Spinal cord (tissue), 10 donors: ENCODE measurements around the gene RAB40C. TPM values are rescaled to one million over a fixed set of nuclear protein-coding genes. Genes with fewer than 3 reads are reported as not detected.

Experiments used
- DNase-seq, 6 donors: peaks; one replicate each; pipeline versions ENCODE4 v3.0.0 to v3.0.0-alpha.2; 2013 to 2015; ENCODE audit warnings: low spot score in 6 of 6, low read depth in 4 of 6
- H3K27ac ChIP-seq: one replicate; pipeline ENCODE4 v1.5.1; 2013; ENCODE audit warnings: low read depth, low read length, control low read depth
- H3K27me3 ChIP-seq: one replicate; pipeline ENCODE4 v1.6.1; 2013; ENCODE audit warnings: low read length; ENCODE audit not compliant: control insufficient read depth, insufficient read depth
- H3K36me3 ChIP-seq: one replicate; pipeline ENCODE4 v1.6.1; 2013; ENCODE audit warnings: low read length; ENCODE audit not compliant: control insufficient read depth, insufficient read depth
- H3K4me1 ChIP-seq: one replicate; pipeline ENCODE4 v1.6.1; 2013; ENCODE audit warnings: low read length; ENCODE audit not compliant: control insufficient read depth, insufficient read depth
- H3K4me3 ChIP-seq: one replicate; pipeline ENCODE4 v1.5.1; 2013; ENCODE audit warnings: low read depth, low read length, control low read depth
- H3K9me3 ChIP-seq: one replicate; pipeline ENCODE4 v1.6.1; 2013; ENCODE audit warnings: low read length; ENCODE audit not compliant: control insufficient read depth, insufficient read depth
- WGBS: methylation state at CpG from one replicate; pipeline ENCODE4 v1.1.5; 2013; ENCODE audit warnings: missing lambda C conversion rate; ENCODE audit not compliant: insufficient coverage; 5-methylcytosine and 5-hydroxymethylcytosine counted together
- polyA plus RNA-seq, 2 donors: library from polyadenylated mRNA; unstranded; fragments of 120-200 nt; gene quantifications; one replicate each; pipeline ENCODE4 v1.2.1, GENCODE V29; 2013; ENCODE audit not compliant: insufficient read length in 2 of 2
- total RNA-seq, 2 donors: library from RNA; depleted of rRNA in 1 of 2; stranded (reverse); fragments of 120-200 nt in 1 of 2; fragments of >200 nt in 1 of 2; gene quantifications; one replicate each; pipeline versions ENCODE4 v1.2.3 to v1.2.4, GENCODE V29; 2013 to 2014
- donor health status: healthy.

Gene RAB40C
- total and polyA plus RNA-seq, 4 donors: 12.4 to 45.7 (median 30.1) TPM

GRCh38 chr16:582614-583331, 7.1 kb upstream of the RAB40C start:
- WGBS: 82% methylated on average over 21 of the region's 21 CpGs
- Histone ChIP-seq H3K4me3 (no peak overlapping the region), H3K27me3 (no peaks in the 10 kb centered on the region), H3K9me3 (no peaks in the 10 kb centered on the region), H3K27ac (no peak overlapping the region), H3K4me1 (peaks cover 38% of the 10 kb centered on the region), H3K36me3 (peaks cover 66% of the 10 kb centered on the region)
- DNase-seq: no peak

DNA sequence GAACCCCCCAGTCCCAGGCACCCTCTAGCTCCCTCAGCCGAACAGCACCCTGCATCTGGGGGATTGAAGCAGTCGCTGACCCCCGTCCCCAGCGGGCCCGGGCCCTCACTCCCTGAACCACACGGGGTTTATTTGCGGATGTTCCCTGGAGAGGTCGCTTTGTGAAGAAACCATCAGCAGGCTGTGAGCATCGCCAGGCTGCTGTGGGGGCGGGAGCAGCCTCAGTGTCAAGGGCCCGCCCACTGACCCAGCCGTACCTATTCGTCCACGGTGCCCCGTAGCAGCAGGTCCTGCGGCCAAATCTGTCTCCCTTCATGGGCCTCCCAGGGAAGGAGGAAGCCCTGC, 6.4 kb upstream of the RAB40C start:
- Histone ChIP-seq H3K36me3 (peaks cover 60% of the 10 kb centered on the region), H3K4me1 (peaks cover 44% of the 10 kb centered on the region), H3K9me3 (no peaks in the 10 kb centered on the region), H3K27ac (no peak overlapping the region), H3K4me3 (no peak overlapping the region), H3K27me3 (no peaks in the 10 kb centered on the region)
- no peak for DNase-seq
- WGBS: 42% methylated on average over 16 of the region's 16 CpGs

DNA sequence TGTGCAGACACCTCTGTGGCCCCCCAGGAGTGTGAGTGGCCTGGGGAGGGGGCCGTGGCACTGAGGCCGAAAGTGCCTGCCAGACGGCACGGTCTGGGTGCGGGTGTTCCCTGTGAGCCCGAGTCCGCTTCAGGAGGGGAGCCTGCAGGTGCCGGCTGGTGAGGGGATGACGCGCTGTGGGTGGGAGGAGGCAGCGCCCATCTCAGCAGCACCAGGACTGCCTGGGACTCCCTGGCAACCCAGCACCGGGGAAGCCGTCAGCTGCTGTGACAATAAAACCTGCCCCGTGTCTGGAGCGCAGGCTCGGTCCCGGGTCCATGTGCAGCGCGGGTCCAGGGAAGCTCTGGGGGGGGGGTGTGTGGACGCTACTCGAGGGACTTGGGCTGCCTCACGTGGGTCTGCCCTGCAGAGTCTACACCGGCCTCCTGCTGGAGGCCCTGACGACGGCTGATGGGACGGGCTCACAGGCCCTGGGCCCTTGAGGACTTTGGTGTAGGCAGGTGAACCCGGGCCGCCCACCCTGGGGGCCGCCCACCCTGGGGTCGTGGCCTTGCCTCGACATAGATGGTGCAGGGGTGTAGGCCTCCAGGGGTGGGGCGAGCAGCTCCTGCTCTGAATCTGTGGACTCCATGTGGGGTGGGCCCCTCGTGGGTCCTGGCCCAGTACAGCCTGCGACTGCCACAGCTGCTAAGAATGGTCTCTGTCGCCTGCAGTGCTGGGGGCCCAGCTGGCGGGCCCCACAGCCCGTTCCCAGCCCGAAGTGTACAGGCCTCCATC, 5.9 kb upstream of the RAB40C start:
- Histone ChIP-seq H3K4me1 (peaks cover 47% of the 10 kb centered on the region), H3K27me3 (no peaks in the 10 kb centered on the region), H3K4me3 (no peak overlapping the region), H3K9me3 (no peaks in the 10 kb centered on the region), H3K36me3 (peaks cover 55% of the 10 kb centered on the region), H3K27ac (no peak overlapping the region)
- DNase-seq: no peak
- 42% methylated on average over 32 of the region's 38 CpGs for WGBS

DNA sequence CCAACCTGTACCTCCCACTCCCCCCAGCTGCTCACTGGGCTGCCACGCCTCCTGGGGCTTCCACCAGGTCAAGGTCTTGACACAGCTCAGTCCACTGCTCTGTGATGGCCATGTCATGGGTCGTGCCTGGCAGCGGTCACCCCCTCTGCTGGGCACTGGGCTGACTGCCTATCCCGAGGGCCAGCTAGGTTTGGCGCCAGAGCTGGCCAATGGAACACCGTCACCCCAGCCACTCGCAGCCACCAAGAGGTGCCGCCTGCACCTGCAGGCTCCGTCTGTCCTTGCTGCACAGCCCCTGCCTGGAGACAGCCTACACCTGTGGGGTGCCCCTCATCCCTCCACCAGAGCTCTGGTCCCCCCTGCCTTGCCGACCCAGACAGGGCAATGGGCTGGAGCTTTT, 4.5 kb upstream of the RAB40C start:
- Histone ChIP-seq H3K27me3 (no peaks in the 10 kb centered on the region), H3K4me3 (no peak overlapping the region), H3K27ac (no peak overlapping the region), H3K4me1 (peaks cover 47% of the 10 kb centered on the region), H3K36me3 (peaks cover 43% of the 10 kb centered on the region), H3K9me3 (no peaks in the 10 kb centered on the region)
- WGBS: 25% methylated on average over 10 of the region's 10 CpGs
- DNase-seq: no peak

DNA sequence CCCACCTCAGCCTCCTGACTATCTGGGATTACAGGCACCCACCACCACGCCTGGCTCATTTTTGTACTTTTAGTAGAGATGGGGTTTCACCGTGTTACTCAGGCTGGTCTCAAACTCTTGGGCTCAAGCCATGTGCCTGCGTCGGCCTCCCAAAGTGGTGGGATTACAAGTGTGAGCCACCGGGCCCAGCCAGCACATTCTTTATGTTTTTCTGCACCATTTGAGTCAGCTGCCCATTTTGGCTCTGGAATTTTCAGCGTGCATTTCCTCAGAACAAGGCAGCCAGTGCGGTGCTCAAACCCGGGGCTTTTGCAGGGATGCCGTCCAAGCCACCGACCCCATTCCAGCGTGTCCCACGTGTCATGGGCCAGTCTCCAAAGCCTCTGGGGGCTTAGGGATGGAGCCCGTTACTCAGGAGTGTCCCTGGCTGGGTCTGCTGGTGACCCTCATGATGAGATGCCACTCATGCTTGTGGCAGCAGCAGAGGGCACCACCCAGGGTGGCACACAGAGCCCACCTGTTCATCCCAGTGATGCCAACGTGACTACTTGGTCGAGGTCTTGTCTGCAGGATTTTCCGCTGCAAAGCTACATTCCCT, 3.7 kb upstream of the RAB40C start:
- Histone ChIP-seq H3K27me3 (no peaks in the 10 kb centered on the region), H3K36me3 (peaks cover 35% of the 10 kb centered on the region), H3K9me3 (no peaks in the 10 kb centered on the region), H3K27ac (no peak overlapping the region), H3K4me3 (no peak overlapping the region), H3K4me1 (peaks cover 55% of the 10 kb centered on the region)
- 42% methylated on average over 16 of the region's 16 CpGs for WGBS
- no peak for DNase-seq

- 77% methylated on average over 10 of the region's 14 CpGs for WGBS
- Histone ChIP-seq H3K27ac (no peak overlapping the region), H3K4me1 (peaks cover 62% of the 10 kb centered on the region), H3K4me3 (no peak overlapping the region), H3K27me3 (no peaks in the 10 kb centered on the region), H3K36me3 (peaks cover 32% of the 10 kb centered on the region), H3K9me3 (no peaks in the 10 kb centered on the region)
- DNase-seq: no peak
These were observed 2.9 kb upstream of the RAB40C start for GRCh38 chr16:586645-587590.

GRCh38 chr16:588639-588888, 1.3 kb upstream of the RAB40C start:
- DNase-seq: peak in 2 of 6 donors; percentile 60 to 64
- peaks cover 70% of the 10 kb centered on the region for H3K4me1 ChIP-seq
- WGBS: 0% methylated on average over 21 of the region's 21 CpGs
- H3K27me3 ChIP-seq: no peaks in the 10 kb centered on the region
- peak overlapping the region; percentile 81 for H3K4me3 ChIP-seq
- H3K9me3 ChIP-seq: no peaks in the 10 kb centered on the region
- peak overlapping the region; percentile 97 for H3K27ac ChIP-seq
- peaks cover 32% of the 10 kb centered on the region for H3K36me3 ChIP-seq

DNA sequence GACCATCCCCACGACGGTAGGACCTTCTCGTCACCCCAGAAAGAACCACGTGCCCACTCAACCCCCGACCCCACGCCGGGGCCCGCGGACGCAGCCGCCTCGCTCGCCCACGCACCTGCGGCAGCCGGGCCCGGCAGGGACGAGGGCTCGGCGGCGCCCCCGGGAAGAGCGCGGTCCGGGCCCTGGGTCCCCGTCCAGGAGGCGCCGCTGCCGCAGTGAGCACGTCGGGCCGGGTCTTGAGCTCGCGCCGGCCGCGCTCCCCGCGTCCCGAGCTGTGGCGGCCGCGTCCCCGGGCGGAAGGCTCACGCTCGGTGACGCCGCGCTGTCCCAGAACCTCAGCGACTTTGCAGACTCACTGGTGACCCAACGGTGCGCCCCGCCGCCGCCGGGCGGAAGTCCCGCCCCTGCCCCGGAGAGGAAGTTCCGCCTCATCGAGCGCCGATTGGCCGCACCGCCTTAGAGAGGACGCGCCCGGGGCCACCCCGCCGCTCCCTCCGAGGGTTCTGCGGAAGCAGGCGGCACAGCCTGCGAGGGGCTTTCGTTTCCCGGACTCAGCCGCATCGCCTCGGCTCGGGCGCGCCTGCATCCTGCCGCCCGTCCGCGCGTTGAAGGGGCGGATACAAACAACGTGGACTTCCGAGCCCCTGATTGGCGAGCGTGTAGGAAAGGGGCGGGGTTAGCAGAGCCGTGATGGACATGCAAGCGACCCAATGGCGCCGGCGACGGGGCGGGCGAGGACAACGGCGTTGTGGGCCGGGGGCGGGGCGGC, 793 bp upstream of the RAB40C start:
- H3K36me3 ChIP-seq: peaks cover 32% of the 10 kb centered on the region
- peak; percentile 91 to 99 (median 96) for DNase-seq
- no peaks in the 10 kb centered on the region for H3K9me3 ChIP-seq
- H3K27me3 ChIP-seq: no peaks in the 10 kb centered on the region
- H3K27ac ChIP-seq: peak overlapping the region; percentile 97
- H3K4me3 ChIP-seq: peak overlapping the region; percentile 81
- WGBS: under 1% methylated on average over 107 of the region's 107 CpGs
- peaks cover 73% of the 10 kb centered on the region for H3K4me1 ChIP-seq
